Measurements from ENCODE around the gene TCF7.

The TCF7 gene

DNA sequence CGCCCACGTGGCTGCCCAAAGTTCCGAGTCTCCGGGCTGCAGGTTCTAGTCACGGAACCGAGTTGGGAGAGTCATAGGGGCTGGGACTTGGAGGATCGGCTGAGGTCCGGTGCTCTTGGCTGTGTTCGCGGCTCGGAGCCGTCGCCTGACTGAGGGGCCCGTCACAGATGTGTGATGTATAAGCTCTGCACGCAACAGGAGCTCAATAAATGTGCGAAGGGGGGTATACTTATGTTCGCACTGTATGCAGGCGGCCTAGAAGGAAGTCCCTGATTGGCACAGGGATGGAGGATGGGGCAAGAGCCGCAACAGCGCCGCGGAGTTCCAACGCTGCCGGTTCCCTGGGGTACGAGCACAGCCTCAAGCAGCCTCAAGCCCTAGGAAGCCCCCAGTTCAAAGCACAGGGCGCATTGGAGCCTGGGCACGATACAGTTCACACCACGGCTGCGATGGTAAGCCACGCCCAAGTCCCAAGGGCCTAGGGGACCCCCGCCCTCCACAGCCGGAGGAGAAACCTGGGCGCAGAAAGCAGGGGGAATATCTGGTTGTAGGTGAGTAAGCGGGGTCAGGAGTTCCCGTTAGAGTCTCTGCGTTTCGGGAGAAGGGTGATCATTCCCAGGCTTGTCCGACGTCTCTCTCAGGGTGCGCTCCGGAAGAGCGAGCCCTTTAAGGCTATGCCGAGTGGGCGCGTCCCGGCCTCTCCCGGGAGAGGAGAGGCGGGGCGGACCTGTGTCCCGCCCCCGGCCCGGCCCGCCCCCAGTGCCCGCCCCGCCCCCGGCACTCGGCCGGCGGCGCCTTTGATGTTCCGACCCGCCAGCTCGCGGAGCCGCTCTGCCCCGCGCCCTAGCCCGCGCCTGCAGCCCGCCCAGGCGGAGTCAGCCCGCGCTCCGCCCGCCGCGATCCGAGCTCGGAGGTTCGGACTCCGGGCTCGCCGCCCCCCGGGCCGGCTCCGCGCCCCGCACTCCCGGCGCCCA is at the start of gene TCF7:
Gene TCF7 (plus strand): TSS at position 780 of the 974 bp plus-strand sequence. CDS start 226 bp downstream, outside the sequence.
- peaks cover 77% of the 10 kb centered on the region for H3K4me1 Mint-ChIP-seq
- ATAC-seq = peak; percentile 50
- peak; percentile 74 for DNase-seq
- peak within 1 kb of the TSS; percentile 93 for H3K27ac Mint-ChIP-seq
- no peaks in the 10 kb centered on the region for H3K9me3 Mint-ChIP-seq
- H3K27me3 Mint-ChIP-seq = peaks cover 5% of the 10 kb centered on the region
- H3K36me3 Mint-ChIP-seq (ENCODE audit: low read depth) = peaks cover 19% of the 10 kb centered on the region
- H3K4me3 Mint-ChIP-seq = peak within 1 kb of the TSS; percentile 82

- Mint-ChIP-seq H3K4me3 (no peak overlapping the region), H3K27ac (peak overlapping the region; percentile 90), H3K27me3 (no peaks in the 10 kb centered on the region), H3K36me3 (ENCODE audit: low read depth) (no peaks in the 10 kb centered on the region), H3K9me3 (no peaks in the 10 kb centered on the region), H3K4me1 (peaks cover 62% of the 10 kb centered on the region)
- ATAC-seq = peak; percentile 16
- DNase-seq = no peak
Observed at GRCh38 chr5:134069553-134069952, 44.9 kb upstream of the TCF7 start.

- H3K27me3 Mint-ChIP-seq = no peaks in the 10 kb centered on the region
- no peaks in the 10 kb centered on the region for H3K9me3 Mint-ChIP-seq
- H3K4me3 Mint-ChIP-seq = peak overlapping the region; percentile 74
- ATAC-seq = peak; percentile 52
- peaks cover 69% of the 10 kb centered on the region for H3K4me1 Mint-ChIP-seq
- H3K36me3 Mint-ChIP-seq (ENCODE audit: low read depth) = no peaks in the 10 kb centered on the region
- peak; percentile 55 for DNase-seq
- peak overlapping the region; percentile 86 for H3K27ac Mint-ChIP-seq
Observed at GRCh38 chr5:134070725-134071613, 43.5 kb upstream of the TCF7 start.

- H3K4me3 Mint-ChIP-seq = peak overlapping the region; percentile 74
- DNase-seq (peak; percentile 54), ATAC-seq (peak; percentile 45)
- no peaks in the 10 kb centered on the region for H3K9me3 Mint-ChIP-seq
- H3K4me1 Mint-ChIP-seq = peaks cover 67% of the 10 kb centered on the region
- H3K27me3 Mint-ChIP-seq = no peaks in the 10 kb centered on the region
- peak overlapping the region; percentile 86 for H3K27ac Mint-ChIP-seq
- no peaks in the 10 kb centered on the region for H3K36me3 Mint-ChIP-seq (ENCODE audit: low read depth)
Observed at GRCh38 chr5:134071614-134072207, 42.8 kb upstream of the TCF7 start.

- no peaks in the 10 kb centered on the region for H3K27me3 Mint-ChIP-seq
- DNase-seq (no peak), ATAC-seq (no peak)
- no peaks in the 10 kb centered on the region for H3K36me3 Mint-ChIP-seq (ENCODE audit: low read depth)
- H3K27ac Mint-ChIP-seq = peak overlapping the region; percentile 86
- peaks cover 71% of the 10 kb centered on the region for H3K4me1 Mint-ChIP-seq
- no peaks in the 10 kb centered on the region for H3K9me3 Mint-ChIP-seq
- H3K4me3 Mint-ChIP-seq = no peak overlapping the region
Observed at GRCh38 chr5:134072471-134073210, 41.8 kb upstream of the TCF7 start.

DNA sequence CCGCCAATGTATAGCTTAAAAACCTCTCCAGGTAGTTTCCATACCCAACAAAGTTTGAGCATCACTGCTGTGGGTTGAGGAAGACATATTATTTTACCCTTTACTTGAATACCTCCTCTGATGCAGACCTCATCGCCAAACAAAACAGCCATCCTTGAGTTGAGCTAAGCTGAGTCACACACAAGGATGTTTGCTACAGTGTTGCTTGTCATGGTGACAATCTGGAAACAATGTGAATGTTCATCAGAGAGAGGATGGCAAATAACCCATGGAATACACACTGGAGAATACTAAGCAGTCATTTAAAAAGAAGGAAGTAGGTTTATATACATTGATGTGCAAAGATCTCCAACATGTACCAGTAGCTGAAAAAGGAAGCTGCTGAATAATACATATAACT is 41.1 kb upstream of the TCF7 start:
- H3K4me1 Mint-ChIP-seq = peaks cover 71% of the 10 kb centered on the region
- H3K27ac Mint-ChIP-seq = no peak overlapping the region
- H3K4me3 Mint-ChIP-seq = no peak overlapping the region
- DNase-seq (no peak), ATAC-seq (peak; percentile 20)
- H3K36me3 Mint-ChIP-seq (ENCODE audit: low read depth) = no peaks in the 10 kb centered on the region
- no peaks in the 10 kb centered on the region for H3K9me3 Mint-ChIP-seq
- H3K27me3 Mint-ChIP-seq = no peaks in the 10 kb centered on the region

DNA sequence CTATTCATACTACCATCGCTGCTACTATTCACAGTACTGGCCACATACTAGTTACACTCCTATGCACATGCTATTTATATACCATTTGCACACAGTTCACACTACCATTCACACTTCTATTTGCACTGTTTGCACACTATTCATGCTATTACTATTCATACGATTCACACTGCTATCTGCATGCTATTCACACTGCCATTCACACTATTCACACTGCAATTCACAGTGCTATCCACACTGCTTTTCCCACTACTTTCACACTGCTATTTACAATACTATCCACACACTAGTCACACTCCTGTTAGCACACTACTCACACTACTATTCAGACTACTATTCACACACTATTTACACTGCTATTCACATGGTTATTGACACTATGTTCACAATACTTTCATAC is 39.4 kb upstream of the TCF7 start:
- no peaks in the 10 kb centered on the region for H3K27me3 Mint-ChIP-seq
- no peak overlapping the region for H3K27ac Mint-ChIP-seq
- no peak for ATAC-seq
- peaks cover 71% of the 10 kb centered on the region for H3K4me1 Mint-ChIP-seq
- DNase-seq = no peak
- no peaks in the 10 kb centered on the region for H3K9me3 Mint-ChIP-seq
- H3K4me3 Mint-ChIP-seq = no peak overlapping the region
- no peaks in the 10 kb centered on the region for H3K36me3 Mint-ChIP-seq (ENCODE audit: low read depth)

GRCh38 chr5:134077926-134078580 is 36.4 kb upstream of the TCF7 start:
- Mint-ChIP-seq H3K27ac (peak overlapping the region; percentile 77), H3K27me3 (no peaks in the 10 kb centered on the region), H3K4me3 (peak overlapping the region; percentile 22), H3K4me1 (peaks cover 65% of the 10 kb centered on the region), H3K9me3 (no peaks in the 10 kb centered on the region), H3K36me3 (ENCODE audit: low read depth) (no peaks in the 10 kb centered on the region)
- DNase-seq (no peak), ATAC-seq (peak; percentile 15)

DNA sequence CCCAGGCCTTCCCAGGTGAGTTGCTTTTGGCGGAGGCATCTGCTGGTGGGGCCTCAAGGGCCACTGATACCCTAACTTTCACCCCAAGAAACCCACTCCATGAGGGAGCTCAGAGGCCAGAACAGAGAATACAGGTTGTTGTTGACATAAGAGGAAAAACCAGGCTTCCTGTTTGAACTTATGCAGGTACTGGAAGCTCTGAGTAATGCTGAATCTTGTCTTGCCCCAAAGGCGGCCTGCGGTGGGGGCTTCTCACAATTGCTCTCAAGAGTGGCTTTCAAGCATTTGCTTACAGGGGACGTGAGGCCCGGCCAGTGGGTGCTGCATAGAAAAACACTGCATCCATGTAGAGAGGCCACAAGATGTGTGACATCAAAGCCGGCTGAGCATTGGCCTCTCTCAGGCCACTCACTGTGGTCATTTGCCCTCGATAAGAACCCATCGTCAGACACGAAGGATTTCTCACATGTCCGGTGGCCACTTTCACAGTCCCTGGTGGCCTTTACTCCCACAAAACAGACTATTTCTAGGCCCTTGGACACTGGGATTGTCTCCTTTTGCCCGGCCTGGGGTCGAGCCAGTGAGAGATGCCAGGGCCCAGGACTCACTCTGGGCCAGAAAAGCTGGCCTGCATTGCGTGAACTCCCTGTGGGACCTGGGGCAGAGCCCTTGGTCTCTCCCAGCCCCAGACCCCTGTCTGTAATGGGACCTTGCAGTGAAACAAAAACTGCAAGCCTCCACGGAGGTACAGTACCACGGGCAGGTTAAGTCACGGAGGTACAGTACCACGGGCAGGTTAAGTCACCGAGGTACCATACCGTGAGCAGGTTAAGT is 34.5 kb upstream of the TCF7 start:
- peak; percentile 77 for DNase-seq
- peak; percentile 87 for ATAC-seq
- Mint-ChIP-seq H3K9me3 (no peaks in the 10 kb centered on the region), H3K36me3 (ENCODE audit: low read depth) (no peaks in the 10 kb centered on the region), H3K27me3 (no peaks in the 10 kb centered on the region), H3K4me3 (no peak overlapping the region), H3K27ac (peak overlapping the region; percentile 81), H3K4me1 (peaks cover 72% of the 10 kb centered on the region)

DNA sequence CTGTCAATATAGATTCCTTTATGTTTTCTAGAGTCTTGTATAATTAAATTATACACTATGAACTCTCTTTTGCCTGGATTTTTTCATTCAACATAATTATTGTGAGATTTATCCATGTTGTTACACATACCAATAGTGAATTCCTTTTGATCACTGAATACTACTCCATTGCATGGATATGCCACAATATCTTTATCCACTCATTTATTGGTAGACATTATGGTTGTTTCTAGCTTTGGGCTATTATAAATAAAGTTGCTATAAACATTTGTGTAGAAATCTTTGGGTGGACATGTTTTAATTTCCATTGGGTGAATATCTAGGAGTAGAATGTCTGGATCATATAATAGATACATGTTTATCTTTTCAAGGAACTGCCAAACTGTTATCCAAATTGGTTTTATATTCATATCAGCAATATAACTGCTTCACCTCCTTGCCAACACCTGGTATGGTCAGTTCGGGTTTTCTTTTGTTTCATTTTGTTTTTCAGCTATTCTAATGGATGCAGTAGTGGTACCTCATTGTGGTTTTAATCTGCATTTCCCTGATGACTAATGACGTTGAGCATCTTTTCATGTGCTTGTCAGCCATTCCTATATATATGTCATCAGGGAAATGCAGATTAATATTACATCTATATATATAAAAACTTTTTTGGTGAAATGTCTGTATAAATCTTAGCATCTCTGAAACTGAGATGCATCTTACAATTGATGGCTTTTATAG is 32.1 kb upstream of the TCF7 start:
- Mint-ChIP-seq H3K27ac (no peak overlapping the region), H3K4me1 (peaks cover 82% of the 10 kb centered on the region)
- DNase-seq = no peak

DNA sequence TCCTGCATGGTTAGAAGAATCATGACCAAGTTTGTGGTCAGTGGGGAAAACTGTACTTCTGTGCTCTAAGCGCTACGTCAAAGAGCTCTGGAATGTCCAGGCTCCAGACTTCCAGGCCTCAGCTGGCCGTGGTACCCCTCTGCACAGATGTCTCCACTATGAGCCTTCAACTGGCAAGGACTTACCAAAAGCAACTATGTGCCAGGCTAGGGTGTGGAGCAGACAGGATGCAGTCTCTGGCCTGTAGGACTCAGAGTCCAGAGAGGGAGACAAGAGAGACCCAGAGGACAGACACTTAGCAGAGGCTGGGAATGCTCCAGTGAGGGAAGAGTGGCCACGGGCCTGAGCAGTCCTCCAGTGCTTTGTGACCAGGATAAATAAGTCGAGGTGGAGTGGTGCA is 31.0 kb upstream of the TCF7 start:
- H3K27ac Mint-ChIP-seq = no peak overlapping the region
- H3K27me3 Mint-ChIP-seq = peaks cover 4% of the 10 kb centered on the region
- H3K36me3 Mint-ChIP-seq (ENCODE audit: low read depth) = peaks cover 5% of the 10 kb centered on the region
- ATAC-seq (no peak), DNase-seq (no peak)
- no peak overlapping the region for H3K4me3 Mint-ChIP-seq
- peaks cover 82% of the 10 kb centered on the region for H3K4me1 Mint-ChIP-seq
- H3K9me3 Mint-ChIP-seq = no peaks in the 10 kb centered on the region

More for the DNA sequence above, 32.1 kb upstream of the TCF7 start:
- Mint-ChIP-seq H3K4me3 (no peak overlapping the region), H3K27me3 (peaks cover 4% of the 10 kb centered on the region), H3K36me3 (ENCODE audit: low read depth) (peaks cover 5% of the 10 kb centered on the region), H3K9me3 (no peaks in the 10 kb centered on the region)
- no peak for ATAC-seq

DNA sequence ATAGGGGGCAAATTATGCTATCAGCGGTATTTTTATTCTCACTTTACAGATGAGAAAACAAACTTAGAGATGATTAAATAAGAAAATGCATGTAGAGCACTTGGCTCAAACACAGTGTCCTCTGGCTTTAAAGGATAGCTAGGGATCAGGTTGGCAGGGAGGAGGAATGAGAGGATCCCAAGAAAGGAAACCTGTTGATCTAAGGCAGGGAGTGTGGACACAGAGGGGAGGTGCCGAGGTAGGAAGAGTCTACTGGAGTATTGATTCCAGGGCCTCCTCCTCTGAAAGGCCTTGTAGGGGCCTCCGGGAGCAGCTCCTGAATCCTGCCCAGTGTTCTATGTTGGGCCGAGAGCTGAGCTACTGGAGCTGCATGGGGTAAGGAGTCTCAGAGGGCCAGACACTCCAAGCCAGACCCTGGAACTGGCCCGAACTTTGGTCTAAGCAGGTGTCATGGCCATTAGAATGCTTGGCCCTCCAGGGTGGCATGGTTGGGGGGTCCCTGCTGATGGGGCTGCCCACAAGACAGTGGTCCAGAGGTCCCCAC is 30.4 kb upstream of the TCF7 start:
- Mint-ChIP-seq H3K4me1 (peaks cover 82% of the 10 kb centered on the region), H3K36me3 (ENCODE audit: low read depth) (peaks cover 5% of the 10 kb centered on the region), H3K27ac (no peak overlapping the region), H3K9me3 (no peaks in the 10 kb centered on the region), H3K4me3 (no peak overlapping the region), H3K27me3 (peaks cover 4% of the 10 kb centered on the region)
- DNase-seq = no peak
- ATAC-seq = no peak

Measured in activated naive CD8-positive, alpha-beta T cell treated with anti-CD3 and anti-CD28 coated beads, Interleukin-2, amount 50 U/mL, for 24 hours (primary cell).